LoVo (cell line): ENCODE measurements around the gene MMP24.
"Not testable (repeated sequence)": the region's sequence is repeated elsewhere in the genome, so short reads cannot be mapped to it uniquely, and the experiment has no call there.

Experiments
- DNase-seq: peaks from one replicate; pipeline ENCODE4 v3.0.0-alpha.2; 2016; ENCODE audit warnings: low spot score

MMP24 gene

GRCh38 chr20:35311409-35311808 lies 84.9 kb downstream of the MMP24 start:
- DNase-seq, result peak; percentile 76

GRCh38 chr20:35311822-35312221 lies 85.3 kb downstream of the MMP24 start:
- DNase-seq, result no peak

- DNase-seq, result peak; percentile 57
Measured at GRCh38 chr20:35312318-35312717, 85.8 kb downstream of the MMP24 start.

- no peak for DNase-seq
Measured at GRCh38 chr20:35314816-35315631, 88.5 kb downstream of the MMP24 start.

- not testable (repeated sequence) for DNase-seq
Measured at GRCh38 chr20:35315632-35316020, 89.1 kb downstream of the MMP24 start.

GRCh38 chr20:35316086-35316485 lies 89.6 kb downstream of the MMP24 start:
- DNase-seq, result no peak

GRCh38 chr20:35317416-35318210 lies 91.1 kb downstream of the MMP24 start:
- no peak for DNase-seq

- DNase-seq, result peak; percentile 72
Measured at GRCh38 chr20:35318502-35319157, 92.1 kb downstream of the MMP24 start.

GRCh38 chr20:35319192-35319870 lies 92.8 kb downstream of the MMP24 start:
- DNase-seq, result peak; percentile 15

- no peak for DNase-seq
Measured at GRCh38 chr20:35319871-35320197, 93.3 kb downstream of the MMP24 start.

GRCh38 chr20:35320396-35321126 lies 94.1 kb downstream of the MMP24 start:
- DNase-seq, result peak; percentile 52

- no peak for DNase-seq
Measured at GRCh38 chr20:35325401-35325800, 98.9 kb downstream of the MMP24 start.

- DNase-seq, result no peak
Measured at GRCh38 chr20:35326021-35326739, 99.7 kb downstream of the MMP24 start.
